ENCODE measurements around the gene NCF2. TPM values are rescaled to one million over a fixed set of nuclear protein-coding genes. Genes with fewer than 3 reads are reported as not detected.

Gene NCF2
- total RNA-seq, 1 experiment from 2014 or later = 31.3 TPM

DNA sequence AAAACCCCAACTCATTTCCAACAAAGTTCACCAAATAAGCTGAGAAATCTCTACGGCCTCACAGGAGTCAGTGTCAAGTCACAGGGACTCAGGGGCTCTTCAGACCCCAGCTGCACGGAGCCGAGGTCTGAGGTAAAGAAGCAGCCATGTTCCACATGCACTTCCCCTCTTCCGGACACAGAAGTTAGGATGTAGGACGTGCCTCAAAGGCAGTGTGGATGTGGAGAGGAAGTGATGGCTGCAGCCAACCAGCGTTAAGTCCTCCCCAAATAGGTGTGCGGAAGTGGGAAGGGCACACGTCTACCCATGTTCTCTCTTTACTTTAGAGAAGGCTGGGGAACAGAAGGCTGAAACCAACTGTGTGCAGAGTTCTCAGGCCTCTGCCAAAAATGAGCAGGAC, 14.6 kb upstream of the NCF2 start:
- no peak overlapping the region for H3K4me3 ChIP-seq (ENCODE audit: low read length)
- no peak for TF ChIP-seq EZH2 (IDR thresholded peaks at IDR 0.05; ENCODE audit: low read length, unreplicated experiment)
- TF ChIP-seq, protein P1, sequence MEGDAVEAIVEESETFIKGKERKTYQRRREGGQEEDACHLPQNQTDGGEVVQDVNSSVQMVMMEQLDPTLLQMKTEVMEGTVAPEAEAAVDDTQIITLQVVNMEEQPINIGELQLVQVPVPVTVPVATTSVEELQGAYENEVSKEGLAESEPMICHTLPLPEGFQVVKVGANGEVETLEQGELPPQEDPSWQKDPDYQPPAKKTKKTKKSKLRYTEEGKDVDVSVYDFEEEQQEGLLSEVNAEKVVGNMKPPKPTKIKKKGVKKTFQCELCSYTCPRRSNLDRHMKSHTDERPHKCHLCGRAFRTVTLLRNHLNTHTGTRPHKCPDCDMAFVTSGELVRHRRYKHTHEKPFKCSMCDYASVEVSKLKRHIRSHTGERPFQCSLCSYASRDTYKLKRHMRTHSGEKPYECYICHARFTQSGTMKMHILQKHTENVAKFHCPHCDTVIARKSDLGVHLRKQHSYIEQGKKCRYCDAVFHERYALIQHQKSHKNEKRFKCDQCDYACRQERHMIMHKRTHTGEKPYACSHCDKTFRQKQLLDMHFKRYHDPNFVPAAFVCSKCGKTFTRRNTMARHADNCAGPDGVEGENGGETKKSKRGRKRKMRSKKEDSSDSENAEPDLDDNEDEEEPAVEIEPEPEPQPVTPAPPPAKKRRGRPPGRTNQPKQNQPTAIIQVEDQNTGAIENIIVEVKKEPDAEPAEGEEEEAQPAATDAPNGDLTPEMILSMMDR (conservative IDR thresholded peaks at IDR 0.05; ENCODE audit: low read depth, low read length) = no peak
- TF ChIP-seq EZH2phosphoT487 (IDR thresholded peaks at IDR 0.05; ENCODE audit: borderline replicate concordance, low read length) = no peak
- H3K79me2 ChIP-seq (ENCODE audit: low read length) = no peaks in the 10 kb centered on the region
- no peak overlapping the region for H3K9ac ChIP-seq (ENCODE audit: low read length)
- no peaks in the 10 kb centered on the region for H3K27me3 ChIP-seq (ENCODE audit: low read length)
- no TSS peak for BruUV-seq (replicated peaks)
- ChIA-PET CTCF (no interaction called here), POLR2A (ENCODE audit: unreplicated experiment) (no interaction called here)
- H3K9me2 ChIP-seq (replicated peaks; ENCODE audit: low read length) = no peaks in the 10 kb centered on the region
- no peak for ATAC-seq
- no peak overlapping the region for H3K4me2 ChIP-seq (ENCODE audit: low read length)
- H3K27ac ChIP-seq (ENCODE audit: low read length) = no peak overlapping the region
- no peak overlapping the region for H2AFZ ChIP-seq (ENCODE audit: low read length)
- H3K9me3 ChIP-seq (ENCODE audit: low read length) = no peaks in the 10 kb centered on the region
- DNase-seq = no peak
- H3K4me1 ChIP-seq (ENCODE audit: insufficient read depth, low read length) = peaks cover 23% of the 10 kb centered on the region
- no peaks in the 10 kb centered on the region for H3F3A ChIP-seq (ENCODE audit: low read length, unreplicated experiment)
- intact Hi-C loops (cut with micrococcal nuclease) = no loop called here
- H4K20me1 ChIP-seq (ENCODE audit: low read length) = no peaks in the 10 kb centered on the region
- no peaks in the 10 kb centered on the region for H3K36me3 ChIP-seq (ENCODE audit: low read depth, low read length)

DNA sequence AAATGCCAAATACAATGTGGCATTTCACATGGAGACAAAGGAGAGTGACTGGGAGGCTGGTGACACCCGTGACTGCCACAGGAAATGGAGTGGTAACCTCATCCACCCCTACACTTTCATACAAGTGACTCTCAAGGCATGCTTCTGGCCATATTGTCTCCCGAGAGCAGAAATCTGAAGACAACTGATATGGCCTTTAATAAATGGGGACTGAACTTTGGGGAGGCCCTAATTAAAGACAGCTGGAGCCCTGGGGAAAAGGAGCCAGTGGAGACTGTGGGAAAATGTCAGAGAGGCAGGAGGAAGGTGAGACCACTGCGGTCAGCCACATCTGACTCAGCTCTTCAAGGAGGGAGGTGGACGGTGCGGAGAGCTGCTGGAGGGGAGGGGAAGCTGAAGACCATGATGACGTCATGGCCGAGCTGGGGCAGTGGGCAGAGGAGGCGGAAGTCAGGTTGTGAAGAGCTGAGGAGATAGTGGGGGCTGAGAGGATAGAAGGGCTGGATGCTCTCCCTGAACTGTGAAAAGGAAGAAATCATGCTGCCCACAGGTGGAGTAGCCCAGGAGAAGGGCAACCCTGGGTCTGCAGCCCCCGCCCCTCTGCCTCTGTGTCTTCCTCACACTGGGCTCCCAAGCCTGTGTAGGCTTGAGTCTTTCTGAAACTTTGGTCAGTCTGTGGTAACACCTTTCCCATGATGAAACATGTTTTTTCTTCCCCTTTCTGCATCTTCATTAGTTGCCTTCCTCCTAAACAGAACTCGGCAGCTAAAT, 14.0 kb upstream of the NCF2 start:
- CTCF ChIA-PET = no interaction called here
- no peaks in the 10 kb centered on the region for H3K9me3 ChIP-seq (ENCODE audit: low read length)

DNA sequence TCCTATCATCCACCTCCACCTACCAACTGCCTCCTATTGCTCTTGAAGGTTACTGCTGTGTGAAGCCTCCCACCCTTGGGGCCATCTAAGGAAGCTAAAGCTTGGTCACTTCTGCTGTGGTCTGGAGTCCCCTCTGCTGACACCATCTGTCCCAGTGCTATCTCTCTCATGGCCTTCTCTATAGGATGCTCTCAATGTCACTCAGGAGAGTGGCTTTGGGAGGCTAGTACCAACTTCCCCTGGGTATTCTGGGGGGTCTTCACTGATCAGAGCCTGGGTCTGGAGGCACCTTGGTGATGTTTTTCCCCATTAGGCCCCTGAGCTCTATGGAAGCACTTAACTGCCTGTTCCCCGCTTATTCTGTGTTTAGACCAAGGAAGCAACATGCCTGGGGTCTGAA, 12.3 kb upstream of the NCF2 start:
- Histone ChIP-seq H4K20me1 (ENCODE audit: low read length) (no peaks in the 10 kb centered on the region), H3K4me1 (ENCODE audit: insufficient read depth, low read length) (no peaks in the 10 kb centered on the region), H3F3A (ENCODE audit: low read length, unreplicated experiment) (no peaks in the 10 kb centered on the region), H3K36me3 (ENCODE audit: low read depth, low read length) (no peaks in the 10 kb centered on the region), H3K79me2 (ENCODE audit: low read length) (no peaks in the 10 kb centered on the region), H3K4me2 (ENCODE audit: low read length) (no peak overlapping the region), H3K9me3 (ENCODE audit: low read length) (no peaks in the 10 kb centered on the region), H3K9ac (ENCODE audit: low read length) (no peak overlapping the region), H3K27ac (ENCODE audit: low read length) (no peak overlapping the region), H3K9me2 (replicated peaks; ENCODE audit: low read length) (no peaks in the 10 kb centered on the region), H3K27me3 (ENCODE audit: low read length) (no peaks in the 10 kb centered on the region), H3K4me3 (ENCODE audit: low read length) (no peak overlapping the region), H2AFZ (ENCODE audit: low read length) (no peak overlapping the region)
- no peak for TF ChIP-seq EZH2phosphoT487 (IDR thresholded peaks at IDR 0.05; ENCODE audit: borderline replicate concordance, low read length)
- TF ChIP-seq, protein P1 (conservative IDR thresholded peaks at IDR 0.05; ENCODE audit: low read depth, low read length) = no peak
- TF ChIP-seq EZH2 (IDR thresholded peaks at IDR 0.05; ENCODE audit: low read length, unreplicated experiment) = no peak
- intact Hi-C loops (cut with micrococcal nuclease) = no loop called here
- DNase-seq (no peak), ATAC-seq (no peak)
- ChIA-PET POLR2A (ENCODE audit: unreplicated experiment) (no interaction called here), CTCF (no interaction called here)
- no TSS peak for BruUV-seq (replicated peaks)

More for the DNA sequence above, 14.0 kb upstream of the NCF2 start:
- H3F3A ChIP-seq (ENCODE audit: low read length, unreplicated experiment) = no peaks in the 10 kb centered on the region
- TF ChIP-seq EZH2 (IDR thresholded peaks at IDR 0.05; ENCODE audit: low read length, unreplicated experiment) (no peak), EZH2phosphoT487 (IDR thresholded peaks at IDR 0.05; ENCODE audit: borderline replicate concordance, low read length) (no peak)
- TF ChIP-seq, protein P1 (conservative IDR thresholded peaks at IDR 0.05; ENCODE audit: low read depth, low read length) = no peak
- no peak overlapping the region for H2AFZ ChIP-seq (ENCODE audit: low read length)
- BruUV-seq (replicated peaks) = no TSS peak
- H3K27ac ChIP-seq (ENCODE audit: low read length) = no peak overlapping the region
- no peak overlapping the region for H3K4me2 ChIP-seq (ENCODE audit: low read length)
- intact Hi-C loops (cut with micrococcal nuclease) = no loop called here
- peaks cover 17% of the 10 kb centered on the region for H3K4me1 ChIP-seq (ENCODE audit: insufficient read depth, low read length)
- H3K79me2 ChIP-seq (ENCODE audit: low read length) = no peaks in the 10 kb centered on the region
- POLR2A ChIA-PET (ENCODE audit: unreplicated experiment) = no interaction called here
- no peaks in the 10 kb centered on the region for H3K36me3 ChIP-seq (ENCODE audit: low read depth, low read length)
- H3K4me3 ChIP-seq (ENCODE audit: low read length) = no peak overlapping the region
- H3K9ac ChIP-seq (ENCODE audit: low read length) = no peak overlapping the region
- no peaks in the 10 kb centered on the region for H3K9me2 ChIP-seq (replicated peaks; ENCODE audit: low read length)
- no peak for DNase-seq
- no peaks in the 10 kb centered on the region for H4K20me1 ChIP-seq (ENCODE audit: low read length)
- ATAC-seq = no peak
- no peaks in the 10 kb centered on the region for H3K27me3 ChIP-seq (ENCODE audit: low read length)

Measured in PC-3 (cell line).